KMS-11 (cell line): Measurements from ENCODE around the gene RDH5.

Experiments used
- H2AFZ ChIP-seq: fragments of 200-600 bp; sonication (generic); 2 replicates; pipeline ENCODE4 v1.6.1; 2016; ENCODE audit warnings: antibody characterized with exemption, mixed run types, low read depth
- H3K27ac ChIP-seq: fragments of 200-600 bp; sonication (generic); 2 replicates; pipeline ENCODE4 v1.6.1; 2016; ENCODE audit warnings: mild to moderate bottlenecking, mixed run types
- H3K27me3 ChIP-seq: fragments of 200-600 bp; sonication (generic); 2 replicates; pipeline ENCODE4 v1.6.1; 2017; ENCODE audit warnings: mild to moderate bottlenecking, low read depth, mixed run types, moderate library complexity; ENCODE audit not compliant: insufficient read depth
- H3K36me3 ChIP-seq: fragments of 200-600 bp; sonication (generic); 2 replicates; pipeline ENCODE4 v1.6.1; 2017; ENCODE audit warnings: mild to moderate bottlenecking, mixed run types; ENCODE audit not compliant: insufficient read depth
- H3K4me1 ChIP-seq: fragments of 200-600 bp; sonication (generic); 2 replicates; pipeline ENCODE4 v1.6.1; 2016; ENCODE audit warnings: mild to moderate bottlenecking, low read depth, mixed run types; ENCODE audit not compliant: poor library complexity, severe bottlenecking
- H3K4me2 ChIP-seq: fragments of 200-600 bp; sonication (generic); 2 replicates; pipeline ENCODE4 v1.7.0; 2016; ENCODE audit warnings: mild to moderate bottlenecking, mixed run types
- H3K4me3 ChIP-seq: fragments of 200-600 bp; sonication (generic); IDR thresholded peaks from 2 replicates; pipeline ENCODE4 v1.6.1; 2017; ENCODE audit warnings: low read depth, low read length, mixed read lengths; ENCODE audit not compliant: insufficient read depth
- H3K79me2 ChIP-seq: fragments of 200-600 bp; sonication (generic); 2 replicates; pipeline ENCODE4 v1.6.1; 2016; ENCODE audit warnings: low read depth, mixed run types; ENCODE audit not compliant: insufficient read depth
- H3K9ac ChIP-seq: fragments of 200-600 bp; sonication (generic); 2 replicates; pipeline ENCODE4 v1.6.1; 2016; ENCODE audit warnings: mild to moderate bottlenecking, mixed run types
- H4K20me1 ChIP-seq: fragments of 200-600 bp; sonication (generic); 2 replicates; pipeline ENCODE4 v1.6.1; 2016; ENCODE audit warnings: mild to moderate bottlenecking, mixed run types; ENCODE audit not compliant: insufficient read depth
- TF ChIP-seq, protein P1 (sequence below): fragments of 200-600 bp; sonication (generic); conservative IDR thresholded peaks from 2 replicates; pipeline ENCODE4 v1.6.1; 2017; ENCODE audit warnings: low read depth, mild to moderate bottlenecking, antibody characterized with exemption, low read length, moderate library complexity, mixed read lengths

The RDH5 gene

DNA sequence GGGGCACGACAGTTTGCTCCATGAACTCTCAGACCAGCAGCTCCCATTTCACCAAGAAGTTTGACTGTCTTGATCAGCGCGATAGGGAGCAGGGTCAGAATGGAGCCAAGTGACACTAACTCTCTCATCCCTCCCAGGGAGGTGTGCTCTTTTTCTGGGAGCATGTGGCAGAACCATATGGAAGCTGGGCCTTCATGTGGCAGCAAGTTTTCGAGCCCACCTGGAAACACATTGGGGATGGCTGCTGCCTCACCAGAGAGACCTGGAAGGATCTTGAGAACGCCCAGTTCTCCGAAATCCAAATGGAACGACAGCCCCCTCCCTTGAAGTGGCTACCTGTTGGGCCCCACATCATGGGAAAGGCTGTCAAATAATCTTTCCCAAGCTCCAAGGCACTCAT is 36.5 kb upstream of the RDH5 start:
- no peaks in the 10 kb centered on the region for H3K79me2 ChIP-seq
- H3K9ac ChIP-seq: no peak overlapping the region
- no peak overlapping the region for H3K4me3 ChIP-seq
- no peak overlapping the region for H3K27ac ChIP-seq
- H3K27me3 ChIP-seq: no peaks in the 10 kb centered on the region; the same call in 1 of the 2 replicates
- TF ChIP-seq, protein P1, sequence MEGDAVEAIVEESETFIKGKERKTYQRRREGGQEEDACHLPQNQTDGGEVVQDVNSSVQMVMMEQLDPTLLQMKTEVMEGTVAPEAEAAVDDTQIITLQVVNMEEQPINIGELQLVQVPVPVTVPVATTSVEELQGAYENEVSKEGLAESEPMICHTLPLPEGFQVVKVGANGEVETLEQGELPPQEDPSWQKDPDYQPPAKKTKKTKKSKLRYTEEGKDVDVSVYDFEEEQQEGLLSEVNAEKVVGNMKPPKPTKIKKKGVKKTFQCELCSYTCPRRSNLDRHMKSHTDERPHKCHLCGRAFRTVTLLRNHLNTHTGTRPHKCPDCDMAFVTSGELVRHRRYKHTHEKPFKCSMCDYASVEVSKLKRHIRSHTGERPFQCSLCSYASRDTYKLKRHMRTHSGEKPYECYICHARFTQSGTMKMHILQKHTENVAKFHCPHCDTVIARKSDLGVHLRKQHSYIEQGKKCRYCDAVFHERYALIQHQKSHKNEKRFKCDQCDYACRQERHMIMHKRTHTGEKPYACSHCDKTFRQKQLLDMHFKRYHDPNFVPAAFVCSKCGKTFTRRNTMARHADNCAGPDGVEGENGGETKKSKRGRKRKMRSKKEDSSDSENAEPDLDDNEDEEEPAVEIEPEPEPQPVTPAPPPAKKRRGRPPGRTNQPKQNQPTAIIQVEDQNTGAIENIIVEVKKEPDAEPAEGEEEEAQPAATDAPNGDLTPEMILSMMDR: no peak
- H3K36me3 ChIP-seq: no peaks in the 10 kb centered on the region
- no peaks in the 10 kb centered on the region for H3K4me1 ChIP-seq
- no peak overlapping the region for H3K4me2 ChIP-seq
- H2AFZ ChIP-seq: no peak overlapping the region
- H4K20me1 ChIP-seq: no peaks in the 10 kb centered on the region

DNA sequence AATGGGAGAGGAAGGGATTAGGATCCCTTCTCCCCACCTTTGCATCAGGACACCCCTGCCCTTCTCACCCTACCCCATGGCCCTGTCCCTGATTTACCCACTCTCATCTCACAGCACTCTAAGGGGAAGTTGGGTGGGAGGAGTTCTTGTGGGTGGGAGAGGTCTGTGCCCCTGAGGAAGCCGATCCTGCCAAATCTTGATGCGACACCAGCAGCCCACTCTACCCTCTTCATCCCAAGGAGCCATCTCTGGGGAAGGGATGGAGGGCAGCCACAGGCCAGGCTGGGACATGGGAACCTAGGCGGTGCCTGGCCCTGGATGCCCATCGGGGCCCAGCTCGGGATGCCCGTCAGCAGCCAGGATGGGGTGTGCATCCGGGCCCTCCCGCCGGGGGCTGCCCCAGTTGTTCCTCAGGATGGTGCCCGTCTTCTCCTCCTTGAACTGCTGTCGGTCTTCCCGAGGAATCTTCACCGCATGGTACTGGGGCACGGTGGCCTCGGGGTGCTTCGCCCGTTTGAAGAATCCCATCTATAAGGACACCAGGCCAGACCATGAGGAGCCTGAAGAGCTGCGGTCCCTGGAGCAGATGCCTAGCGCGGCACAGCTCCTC is 35.3 kb upstream of the RDH5 start:
- Histone ChIP-seq H3K79me2 (no peaks in the 10 kb centered on the region), H3K27me3 (no peaks in the 10 kb centered on the region; the same call in 1 of the 2 replicates), H3K4me1 (no peaks in the 10 kb centered on the region), H4K20me1 (no peaks in the 10 kb centered on the region), H3K4me3 (no peak overlapping the region), H3K27ac (no peak overlapping the region), H3K36me3 (no peaks in the 10 kb centered on the region), H2AFZ (no peak overlapping the region), H3K9ac (no peak overlapping the region), H3K4me2 (no peak overlapping the region)
- TF ChIP-seq, protein P1: no peak

- H3K27me3 ChIP-seq: no peaks in the 10 kb centered on the region; the same call in 1 of the 2 replicates
- no peak overlapping the region for H3K9ac ChIP-seq
- no peaks in the 10 kb centered on the region for H4K20me1 ChIP-seq
- H3K4me1 ChIP-seq: no peaks in the 10 kb centered on the region
- no peaks in the 10 kb centered on the region for H3K36me3 ChIP-seq
- H3K27ac ChIP-seq: no peak overlapping the region
- H3K79me2 ChIP-seq: no peaks in the 10 kb centered on the region
- H3K4me3 ChIP-seq: no peak overlapping the region
- no peak overlapping the region for H3K4me2 ChIP-seq
- TF ChIP-seq, protein P1: no peak
- H2AFZ ChIP-seq: no peak overlapping the region
Observed at GRCh38 chr12:55685671-55686070, 34.5 kb upstream of the RDH5 start.

- H3K27me3 ChIP-seq: no peaks in the 10 kb centered on the region; the same call in 1 of the 2 replicates
- H3K4me2 ChIP-seq: no peak overlapping the region
- no peak overlapping the region for H3K4me3 ChIP-seq
- no peak overlapping the region for H3K27ac ChIP-seq
- no peak overlapping the region for H2AFZ ChIP-seq
- no peaks in the 10 kb centered on the region for H3K79me2 ChIP-seq
- H3K36me3 ChIP-seq: no peaks in the 10 kb centered on the region
- no peaks in the 10 kb centered on the region for H3K4me1 ChIP-seq
- H3K9ac ChIP-seq: no peak overlapping the region
- TF ChIP-seq, protein P1: no peak
- no peaks in the 10 kb centered on the region for H4K20me1 ChIP-seq
Observed at GRCh38 chr12:55686366-55687010, 33.7 kb upstream of the RDH5 start.
